OCI-LY7 (cell line): Measurements from ENCODE around the gene COBLL1.

Experiments
- EZH2phosphoT487 ChIP-seq: fragments of 200-600 bp; sonication (generic); IDR thresholded peaks from 2 replicates; pipeline ENCODE4 v1.6.1; 2018; ENCODE audit warnings: low read depth, borderline replicate concordance, mild to moderate bottlenecking, mixed run types, antibody characterized with exemption, low read length, moderate library complexity, mixed read lengths
- TF ChIP-seq, protein P1 (sequence below): fragments of 200-600 bp; sonication (generic); conservative IDR thresholded peaks from 2 replicates; pipeline ENCODE4 v1.5.1; 2014; ENCODE audit warnings: mild to moderate bottlenecking, antibody characterized with exemption, low read length, moderate library complexity, mixed read lengths

GRCh38 chr2:164875334-164876205 is 33.9 kb upstream of the COBLL1 start:
- TF ChIP-seq, protein P1, sequence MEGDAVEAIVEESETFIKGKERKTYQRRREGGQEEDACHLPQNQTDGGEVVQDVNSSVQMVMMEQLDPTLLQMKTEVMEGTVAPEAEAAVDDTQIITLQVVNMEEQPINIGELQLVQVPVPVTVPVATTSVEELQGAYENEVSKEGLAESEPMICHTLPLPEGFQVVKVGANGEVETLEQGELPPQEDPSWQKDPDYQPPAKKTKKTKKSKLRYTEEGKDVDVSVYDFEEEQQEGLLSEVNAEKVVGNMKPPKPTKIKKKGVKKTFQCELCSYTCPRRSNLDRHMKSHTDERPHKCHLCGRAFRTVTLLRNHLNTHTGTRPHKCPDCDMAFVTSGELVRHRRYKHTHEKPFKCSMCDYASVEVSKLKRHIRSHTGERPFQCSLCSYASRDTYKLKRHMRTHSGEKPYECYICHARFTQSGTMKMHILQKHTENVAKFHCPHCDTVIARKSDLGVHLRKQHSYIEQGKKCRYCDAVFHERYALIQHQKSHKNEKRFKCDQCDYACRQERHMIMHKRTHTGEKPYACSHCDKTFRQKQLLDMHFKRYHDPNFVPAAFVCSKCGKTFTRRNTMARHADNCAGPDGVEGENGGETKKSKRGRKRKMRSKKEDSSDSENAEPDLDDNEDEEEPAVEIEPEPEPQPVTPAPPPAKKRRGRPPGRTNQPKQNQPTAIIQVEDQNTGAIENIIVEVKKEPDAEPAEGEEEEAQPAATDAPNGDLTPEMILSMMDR, result no peak
- TF ChIP-seq EZH2phosphoT487, result no peak
